Right lobe of liver (tissue), 6 donors: ENCODE results near the gene MGAT3. TPM values are rescaled to one million over a fixed set of nuclear protein-coding genes. Genes with fewer than 3 reads are reported as not detected.

Experiments
- ATAC-seq, 4 donors: fragments of 200-7000 bp; cut with Tn5 transposase; one replicate each; pipeline ENCODE4 v1.9.1; 2020; ENCODE audit warnings: mild to moderate bottlenecking in 4 of 4, moderate library complexity in 4 of 4
- DNase-seq, 3 donors: peaks; one replicate each; pipeline ENCODE4 v3.0.0-alpha.2; 2020
- H3K27ac ChIP-seq, 3 donors: fragments of 200-600 bp; one replicate each; pipeline ENCODE4 v1.8.0; 2022
- H3K27me3 ChIP-seq, 2 donors: fragments of 200-600 bp; one replicate each; pipeline ENCODE4 v1.8.0; 2022
- H3K36me3 ChIP-seq, 4 donors: fragments of 200-600 bp; sonication (generic) in 1 of 4; one replicate each; pipeline versions ENCODE4 v1.5.1 to v1.8.0; 2017 to 2022; ENCODE audit warnings: control low read depth in 1 of 4
- H3K4me1 ChIP-seq, 4 donors: fragments of 200-600 bp; sonication (generic) in 1 of 4; one replicate each; pipeline versions ENCODE4 v1.5.1 to v1.8.0; 2017 to 2022; ENCODE audit warnings: control low read depth in 1 of 4
- H3K4me3 ChIP-seq, 3 donors: fragments of 200-600 bp; one replicate each; pipeline ENCODE4 v1.8.0; 2022
- H3K9me3 ChIP-seq, 4 donors: fragments of 200-600 bp; sonication (generic) in 1 of 4; one replicate each; pipeline versions ENCODE4 v1.5.1 to v1.8.0; 2017 to 2022; ENCODE audit warnings: control low read depth in 1 of 4
- CTCF ChIP-seq, 4 donors: fragments of 200-600 bp in 3 of 4; fragments of 450-650 bp in 1 of 4; IDR thresholded peaks; one replicate each; pipeline versions ENCODE4 v1.5.1 to v1.8.0; 2016 to 2022; ENCODE audit warnings: antibody characterized with exemption in 4 of 4, mild to moderate bottlenecking in 2 of 4
- POLR2A ChIP-seq: fragments of 450-650 bp; IDR thresholded peaks from one replicate; pipeline ENCODE4 v1.6.1; 2017; ENCODE audit warnings: antibody characterized with exemption, mild to moderate bottlenecking
- WGBS: methylation state at CpG from one replicate; pipeline ENCODE4 v1.1.6; 2018; ENCODE audit warnings: low coverage, low lambda C conversion rate; ENCODE audit not compliant: insufficient coverage; ENCODE audit errors: missing lambda C conversion rate; 5-methylcytosine and 5-hydroxymethylcytosine counted together
- intact Hi-C, 2 donors: fragments of 100-400 bp; cut with DNase I; formaldehyde crosslinking; loops; one replicate each; pipeline versions ENCODE4 v1.11.2 to v1.14.1; 2022
- total RNA-seq, 6 experiments: library from RNA; depleted of rRNA in 2 of 6; stranded (reverse); fragments of >200 nt in 2 of 6; fragmentation: NEBNext Ultra II Directional in 3 of 6; extraction: Animal tissue kit (Norgen Biotek cat#: 25700) in 3 of 6; gene quantifications; one replicate each; pipeline versions ENCODE4 v1.1.0 to v1.2.4, GENCODE V29; 2016 to 2023
- donor health status: DM: no; HTN: yes; CAD: no.
- donor health status: DM: no; HTN: no; CAD: no.
- donor health status: DM: no; HTN: no; CAD: no.
- donor health status: DM: no; HTN: yes; CAD: no.
- donor health status: DM: no; HTN: yes; CAD: no.

Gene MGAT3
- total RNA-seq, 6 experiments from 2014 or later, result 0.05 to 0.38 (median 0.07) TPM; not detected in 1

- Histone ChIP-seq H3K9me3 (no peaks in the 10 kb centered on the region), H3K4me1 (peaks cover 0 to 44% (median 17%) of the 10 kb centered on the region in 4 donors), H3K27me3 (no peaks in the 10 kb centered on the region), H3K27ac (no peak overlapping the region), H3K36me3 (peaks cover 11 to 37% (median 27%) of the 10 kb centered on the region in 4 donors), H3K4me3 (peak overlapping the region; percentile 100)
- intact Hi-C loops, result no loop called here
- TF ChIP-seq CTCF (IDR thresholded peaks at IDR 0.05) (no peak), POLR2A (no peak)
- no peak for ATAC-seq
- DNase-seq, result peak in 1 of 3 donors; percentile 38
- 34% methylated on average over 11 of the region's 14 CpGs for WGBS
Measured at GRCh38 chr22:39522567-39523300, 65.9 kb downstream of the MGAT3 start.

GRCh38 chr22:39524089-39524752, 67.4 kb downstream of the MGAT3 start:
- H3K9me3 ChIP-seq, result no peaks in the 10 kb centered on the region
- peaks cover 0 to 50% (median 21%) of the 10 kb centered on the region in 4 donors for H3K4me1 ChIP-seq
- no peak overlapping the region for H3K4me3 ChIP-seq
- H3K36me3 ChIP-seq, result peaks cover 11 to 45% (median 27%) of the 10 kb centered on the region in 4 donors
- no peaks in the 10 kb centered on the region for H3K27me3 ChIP-seq
- TF ChIP-seq CTCF (IDR thresholded peaks at IDR 0.05) (no peak), POLR2A (no peak)
- H3K27ac ChIP-seq, result no peak overlapping the region
- DNase-seq (peak in 1 of 3 donors; percentile 51), ATAC-seq (no peak)
- intact Hi-C loops, result no loop called here
- WGBS, result 93% methylated on average over 3 of the region's 13 CpGs

- 64% methylated on average over 9 of the region's 10 CpGs for WGBS
- DNase-seq (peak in 1 of 3 donors; percentile 49), ATAC-seq (no peak)
- Histone ChIP-seq H3K36me3 (peaks cover 11 to 52% (median 27%) of the 10 kb centered on the region in 4 donors), H3K4me3 (no peak overlapping the region), H3K9me3 (no peaks in the 10 kb centered on the region), H3K4me1 (peaks cover 0 to 57% (median 22%) of the 10 kb centered on the region in 4 donors), H3K27ac (no peak overlapping the region), H3K27me3 (no peaks in the 10 kb centered on the region)
- intact Hi-C loops, result loop anchor here in 1 of 2 donors (5.0 kb wide), 1 partner anchor 33 kb away; no protein-coding TSS in a partner anchor
- TF ChIP-seq CTCF (IDR thresholded peaks at IDR 0.05) (no peak), POLR2A (no peak)
Measured at GRCh38 chr22:39524753-39525657, 68.2 kb downstream of the MGAT3 start.

GRCh38 chr22:39525658-39525975, 68.8 kb downstream of the MGAT3 start:
- 58% methylated on average over 4 of the region's 4 CpGs for WGBS
- DNase-seq (peak in 1 of 3 donors; percentile 27), ATAC-seq (no peak)
- H3K4me1 ChIP-seq, result peaks cover 0 to 61% (median 24%) of the 10 kb centered on the region in 4 donors
- TF ChIP-seq POLR2A (no peak), CTCF (IDR thresholded peaks at IDR 0.05) (no peak)
- no peaks in the 10 kb centered on the region for H3K9me3 ChIP-seq
- no peaks in the 10 kb centered on the region for H3K27me3 ChIP-seq
- peaks cover 11 to 56% (median 27%) of the 10 kb centered on the region in 4 donors for H3K36me3 ChIP-seq
- intact Hi-C loops, result loop anchor here in 1 of 2 donors (5.0 kb wide), 1 partner anchor 33 kb away; no protein-coding TSS in a partner anchor
- H3K4me3 ChIP-seq, result no peak overlapping the region
- H3K27ac ChIP-seq, result no peak overlapping the region
